ENCODE results near the gene ROBO2. TPM values are rescaled to one million over a fixed set of nuclear protein-coding genes. Genes with fewer than 3 reads are reported as not detected.

The ROBO2 gene
- total RNA-seq, 1 experiment from 2014 or later, result 0.07 TPM

GRCh38 chr3:77079988-77080610 is 40.2 kb downstream of the ROBO2 start:
- no peak overlapping the region for H3K4me3 ChIP-seq
- H3K27me3 ChIP-seq, result no peaks in the 10 kb centered on the region
- H3K36me3 ChIP-seq, result no peaks in the 10 kb centered on the region
- no peak for DNase-seq
- H3K9me3 ChIP-seq, result no peaks in the 10 kb centered on the region

- Histone ChIP-seq H3K36me3 (no peaks in the 10 kb centered on the region), H3K9me3 (no peaks in the 10 kb centered on the region), H3K4me3 (no peak overlapping the region), H3K27me3 (no peaks in the 10 kb centered on the region)
- peak; percentile 4 for DNase-seq
These were observed 41.4 kb downstream of the ROBO2 start for GRCh38 chr3:77081240-77081661.

GRCh38 chr3:77084511-77084910 is 44.6 kb downstream of the ROBO2 start:
- no peak overlapping the region for H3K4me3 ChIP-seq
- no peaks in the 10 kb centered on the region for H3K27me3 ChIP-seq
- no peak for DNase-seq
- H3K9me3 ChIP-seq, result no peaks in the 10 kb centered on the region
- H3K36me3 ChIP-seq, result no peaks in the 10 kb centered on the region

- Histone ChIP-seq H3K4me3 (no peak overlapping the region), H3K9me3 (no peaks in the 10 kb centered on the region), H3K27me3 (no peaks in the 10 kb centered on the region), H3K36me3 (no peaks in the 10 kb centered on the region)
- DNase-seq, result no peak
These were observed 46.5 kb downstream of the ROBO2 start for GRCh38 chr3:77086408-77086807.

GRCh38 chr3:77091809-77092208 is 51.9 kb downstream of the ROBO2 start:
- Histone ChIP-seq H3K4me3 (no peak overlapping the region), H3K27me3 (no peaks in the 10 kb centered on the region), H3K9me3 (no peaks in the 10 kb centered on the region), H3K36me3 (no peaks in the 10 kb centered on the region)
- no peak for DNase-seq

GRCh38 chr3:77093101-77093500 is 53.2 kb downstream of the ROBO2 start:
- Histone ChIP-seq H3K4me3 (no peak overlapping the region), H3K9me3 (no peaks in the 10 kb centered on the region), H3K27me3 (no peaks in the 10 kb centered on the region), H3K36me3 (no peaks in the 10 kb centered on the region)
- DNase-seq, result no peak

- no peaks in the 10 kb centered on the region for H3K27me3 ChIP-seq
- H3K36me3 ChIP-seq, result no peaks in the 10 kb centered on the region
- H3K4me3 ChIP-seq, result no peak overlapping the region
- DNase-seq, result no peak
- H3K9me3 ChIP-seq, result no peaks in the 10 kb centered on the region
These were observed 56.2 kb downstream of the ROBO2 start for GRCh38 chr3:77096145-77096544.

- no peak for DNase-seq
- H3K4me3 ChIP-seq, result no peak overlapping the region
- H3K9me3 ChIP-seq, result no peaks in the 10 kb centered on the region
- no peaks in the 10 kb centered on the region for H3K27me3 ChIP-seq
- no peaks in the 10 kb centered on the region for H3K36me3 ChIP-seq
These were observed 57.3 kb downstream of the ROBO2 start for GRCh38 chr3:77096966-77097890.

- Histone ChIP-seq H3K27me3 (no peaks in the 10 kb centered on the region), H3K9me3 (no peaks in the 10 kb centered on the region), H3K4me3 (no peak overlapping the region), H3K36me3 (no peaks in the 10 kb centered on the region)
- DNase-seq, result no peak
These were observed 63.3 kb downstream of the ROBO2 start for GRCh38 chr3:77102951-77103769.

GRCh38 chr3:77122652-77123051 is 82.8 kb downstream of the ROBO2 start:
- Histone ChIP-seq H3K27me3 (no peaks in the 10 kb centered on the region), H3K9me3 (no peaks in the 10 kb centered on the region), H3K36me3 (no peaks in the 10 kb centered on the region), H3K4me3 (no peak overlapping the region)
- DNase-seq, result no peak

- Histone ChIP-seq H3K4me3 (no peak overlapping the region), H3K36me3 (no peaks in the 10 kb centered on the region), H3K27me3 (no peaks in the 10 kb centered on the region), H3K9me3 (no peaks in the 10 kb centered on the region)
- no peak for DNase-seq
These were observed 86.1 kb downstream of the ROBO2 start for GRCh38 chr3:77125966-77126365.

GRCh38 chr3:77134769-77135168 is 94.9 kb downstream of the ROBO2 start:
- DNase-seq, result no peak
- H3K4me3 ChIP-seq, result no peak overlapping the region
- H3K36me3 ChIP-seq, result no peaks in the 10 kb centered on the region
- no peaks in the 10 kb centered on the region for H3K9me3 ChIP-seq
- no peaks in the 10 kb centered on the region for H3K27me3 ChIP-seq

GRCh38 chr3:77137559-77137958 is 97.7 kb downstream of the ROBO2 start:
- no peaks in the 10 kb centered on the region for H3K9me3 ChIP-seq
- H3K36me3 ChIP-seq, result no peaks in the 10 kb centered on the region

GRCh38 chr3:77139624-77140023 is 99.7 kb downstream of the ROBO2 start:
- no peak for DNase-seq
- H3K9me3 ChIP-seq, result no peaks in the 10 kb centered on the region
- H3K4me3 ChIP-seq, result no peak overlapping the region
- no peaks in the 10 kb centered on the region for H3K27me3 ChIP-seq
- H3K36me3 ChIP-seq, result no peaks in the 10 kb centered on the region

More at GRCh38 chr3:77137559-77137958, 97.7 kb downstream of the ROBO2 start:
- no peak for DNase-seq
- H3K27me3 ChIP-seq, result no peaks in the 10 kb centered on the region
- no peak overlapping the region for H3K4me3 ChIP-seq

- Histone ChIP-seq H3K27me3 (no peaks in the 10 kb centered on the region), H3K9me3 (no peaks in the 10 kb centered on the region), H3K36me3 (no peaks in the 10 kb centered on the region), H3K4me3 (no peak overlapping the region)
- no peak for DNase-seq
These were observed 101.5 kb downstream of the ROBO2 start for GRCh38 chr3:77141423-77141822.

GRCh38 chr3:77142578-77142977 is 102.7 kb downstream of the ROBO2 start:
- Histone ChIP-seq H3K9me3 (no peaks in the 10 kb centered on the region), H3K36me3 (no peaks in the 10 kb centered on the region), H3K27me3 (no peaks in the 10 kb centered on the region), H3K4me3 (no peak overlapping the region)
- no peak for DNase-seq

- Histone ChIP-seq H3K36me3 (no peaks in the 10 kb centered on the region), H3K9me3 (no peaks in the 10 kb centered on the region), H3K4me3 (no peak overlapping the region), H3K27me3 (no peaks in the 10 kb centered on the region)
- no peak for DNase-seq
These were observed 106.1 kb downstream of the ROBO2 start for GRCh38 chr3:77146004-77146403.

All from MG63 (cell line).